ENCODE data around the gene B3GALT4.

Gene B3GALT4

GRCh38 chr6:33315793-33316602, 39.1 kb downstream of the B3GALT4 start:
- no peak for DNase-seq

- DNase-seq = no peak
Observed at GRCh38 chr6:33316603-33317418, 39.9 kb downstream of the B3GALT4 start.

GRCh38 chr6:33317419-33317668, 40.4 kb downstream of the B3GALT4 start:
- no peak for DNase-seq

GRCh38 chr6:33317669-33318425, 40.9 kb downstream of the B3GALT4 start, which contains the start of gene ZBTB22:
Gene ZBTB22 (minus strand): TSS chr6:33317744. CDS start chr6:33316916, 828 bp downstream.
- peak; percentile 99 for DNase-seq

GRCh38 chr6:33318426-33319073, 41.6 kb downstream of the B3GALT4 start:
- DNase-seq = no peak

GRCh38 chr6:33319939-33320314, 43.0 kb downstream of the B3GALT4 start:
- no peak for DNase-seq

- DNase-seq = peak; percentile 83
Observed at GRCh38 chr6:33320315-33321181, 43.6 kb downstream of the B3GALT4 start.

- DNase-seq = no peak
Observed at GRCh38 chr6:33321227-33321626, 44.3 kb downstream of the B3GALT4 start.

GRCh38 chr6:33323623-33323948, 46.7 kb downstream of the B3GALT4 start:
- DNase-seq = no peak

- no peak for DNase-seq
Observed at GRCh38 chr6:33324125-33324524, 47.2 kb downstream of the B3GALT4 start.
